Activated effector memory CD4-positive, alpha-beta T cell treated with anti-CD3 and anti-CD28 coated beads, Interleukin-2, amount 50 U/mL, for 16 hours (primary cell): ENCODE data around the gene PIAS1.
"Not testable (repeated sequence)": the region's sequence is repeated elsewhere in the genome, so short reads cannot be mapped to it uniquely, and the experiment has no call there.

ENCODE experiments used
- DNase-seq: peaks from one replicate; pipeline ENCODE4 v3.0.0-alpha.2; 2020

The PIAS1 gene

GRCh38 chr15:68053701-68054627 is at the start of gene PIAS1:
Gene PIAS1 (plus strand): TSS chr15:68054315. CDS start chr15:68054327, 12 bp downstream.
- peak; percentile 98 for DNase-seq

- DNase-seq = not testable (repeated sequence)
Measured at GRCh38 chr15:68007642-68008041, 46.5 kb upstream of the PIAS1 start.

GRCh38 chr15:68010361-68011153 is 43.6 kb upstream of the PIAS1 start:
- no peak for DNase-seq

- DNase-seq = no peak
Measured at GRCh38 chr15:68012911-68013310, 41.2 kb upstream of the PIAS1 start.

GRCh38 chr15:68014219-68014618 is 39.9 kb upstream of the PIAS1 start:
- DNase-seq = no peak

- no peak for DNase-seq
Measured at GRCh38 chr15:68015244-68015643, 38.9 kb upstream of the PIAS1 start.

GRCh38 chr15:68017201-68017600 is 36.9 kb upstream of the PIAS1 start:
- DNase-seq = no peak

GRCh38 chr15:68018797-68019444 is 35.2 kb upstream of the PIAS1 start:
- DNase-seq = no peak

- DNase-seq = no peak
Measured at GRCh38 chr15:68019814-68020525, 34.1 kb upstream of the PIAS1 start.

GRCh38 chr15:68020685-68021084 is 33.4 kb upstream of the PIAS1 start:
- DNase-seq = no peak

GRCh38 chr15:68022061-68022460 is 32.1 kb upstream of the PIAS1 start:
- no peak for DNase-seq

GRCh38 chr15:68023307-68024101 is 30.6 kb upstream of the PIAS1 start:
- DNase-seq = no peak

GRCh38 chr15:68025835-68026424 is 28.2 kb upstream of the PIAS1 start:
- no peak for DNase-seq

- no peak for DNase-seq
Measured at GRCh38 chr15:68027388-68027787, 26.7 kb upstream of the PIAS1 start.

- DNase-seq = no peak
Measured at GRCh38 chr15:68028137-68028887, 25.8 kb upstream of the PIAS1 start.

- DNase-seq = no peak
Measured at GRCh38 chr15:68028888-68029207, 25.3 kb upstream of the PIAS1 start.

- no peak for DNase-seq
Measured at GRCh38 chr15:68029959-68030358, 24.2 kb upstream of the PIAS1 start.

GRCh38 chr15:68031404-68031803 is 22.7 kb upstream of the PIAS1 start:
- no peak for DNase-seq

GRCh38 chr15:68032672-68033071 is 21.4 kb upstream of the PIAS1 start:
- no peak for DNase-seq

- DNase-seq = no peak
Measured at GRCh38 chr15:68034081-68034480, 20.0 kb upstream of the PIAS1 start.
